ENCODE measurements around the gene TYR.
"Not testable (repeated sequence)": the region's sequence is repeated elsewhere in the genome, so short reads cannot be mapped to it uniquely, and the experiment has no call there.

The TYR gene

DNA sequence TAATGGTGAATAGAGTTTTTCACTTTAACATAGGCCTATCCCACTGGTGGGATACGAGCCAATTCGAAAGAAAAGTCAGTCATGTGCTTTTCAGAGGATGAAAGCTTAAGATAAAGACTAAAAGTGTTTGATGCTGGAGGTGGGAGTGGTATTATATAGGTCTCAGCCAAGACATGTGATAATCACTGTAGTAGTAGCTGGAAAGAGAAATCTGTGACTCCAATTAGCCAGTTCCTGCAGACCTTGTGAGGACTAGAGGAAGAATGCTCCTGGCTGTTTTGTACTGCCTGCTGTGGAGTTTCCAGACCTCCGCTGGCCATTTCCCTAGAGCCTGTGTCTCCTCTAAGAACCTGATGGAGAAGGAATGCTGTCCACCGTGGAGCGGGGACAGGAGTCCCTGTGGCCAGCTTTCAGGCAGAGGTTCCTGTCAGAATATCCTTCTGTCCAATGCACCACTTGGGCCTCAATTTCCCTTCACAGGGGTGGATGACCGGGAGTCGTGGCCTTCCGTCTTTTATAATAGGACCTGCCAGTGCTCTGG, at the start of gene TYR:
Gene TYR (plus strand): TSS at position 185 of the 541 bp plus-strand sequence. CDS start 79 bp downstream, at position 264.
- no peak for DNase-seq (ENCODE audit: low read depth in 2 of 3, low spot score in 1 of 3)

- DNase-seq (ENCODE audit: low read depth in 2 of 3, low spot score in 1 of 3) = no peak
Measured at GRCh38 chr11:89136606-89137005, 41.1 kb upstream of the TYR start.

GRCh38 chr11:89147229-89147628, 30.4 kb upstream of the TYR start:
- no peak for DNase-seq (ENCODE audit: low read depth in 2 of 3, low spot score in 1 of 3)

DNA sequence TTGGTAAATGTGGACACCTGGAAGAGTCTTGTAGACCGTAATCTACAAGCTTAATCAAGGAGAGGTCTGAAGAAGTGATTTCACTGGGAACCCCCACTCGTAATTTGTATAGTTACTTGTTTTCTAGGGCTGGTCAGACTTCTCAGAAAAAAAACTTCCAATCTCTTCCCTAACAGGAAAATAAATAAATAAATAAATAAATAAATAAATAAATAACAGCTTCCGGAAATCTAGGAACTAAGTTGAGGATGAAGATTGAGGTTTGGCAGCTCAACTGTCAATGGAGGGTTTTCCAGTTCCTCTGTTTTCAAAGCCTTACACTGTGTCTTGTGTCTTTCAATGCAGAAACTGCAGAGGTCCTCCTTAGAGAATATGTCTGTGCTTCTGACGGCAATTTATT, 17.7 kb upstream of the TYR start:
- DNase-seq (ENCODE audit: low read depth in 2 of 3, low spot score in 1 of 3) = no peak

DNA sequence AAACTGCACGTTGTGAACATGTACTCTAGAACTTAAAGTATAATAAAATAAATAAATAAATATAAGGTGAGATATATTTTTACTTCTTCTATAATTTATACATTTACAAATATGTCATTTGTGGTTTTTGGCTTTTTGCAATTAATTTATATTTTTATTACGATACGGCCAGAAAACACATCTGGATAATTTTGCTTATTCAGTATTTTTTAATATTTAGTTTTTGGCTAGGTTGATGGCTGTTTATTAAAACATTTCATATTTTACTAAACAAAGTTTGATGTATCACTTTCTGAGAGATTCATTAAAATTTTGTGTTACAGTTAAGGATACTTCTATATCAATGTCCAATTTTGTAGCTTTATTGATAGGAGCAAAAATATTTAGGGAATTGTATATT, 15.7 kb upstream of the TYR start:
- no peak for DNase-seq (ENCODE audit: low read depth in 2 of 3, low spot score in 1 of 3)

DNA sequence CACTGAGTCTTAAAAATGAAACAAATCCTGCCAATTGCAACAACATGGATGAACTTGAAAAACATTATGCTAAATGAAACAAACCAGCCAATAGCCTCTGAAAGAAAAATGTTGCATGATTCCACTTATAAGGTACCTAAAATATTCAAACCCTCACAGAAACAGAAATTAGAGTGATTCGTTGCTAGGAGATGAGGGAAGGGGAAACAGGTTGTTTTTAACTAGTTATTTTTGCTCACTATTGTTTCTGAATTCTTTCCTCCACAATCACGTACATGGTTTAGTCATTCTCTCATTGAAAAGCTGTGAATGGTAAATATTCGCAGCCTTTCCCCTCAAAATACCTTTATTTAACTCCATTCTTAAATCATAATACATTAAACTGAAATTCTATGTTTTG, 14.0 kb upstream of the TYR start:
- DNase-seq (ENCODE audit: low read depth in 2 of 3, low spot score in 1 of 3) = no peak

GRCh38 chr11:89168396-89168795, 9.3 kb upstream of the TYR start:
- DNase-seq (ENCODE audit: low read depth in 2 of 3, low spot score in 1 of 3) = no peak

DNA sequence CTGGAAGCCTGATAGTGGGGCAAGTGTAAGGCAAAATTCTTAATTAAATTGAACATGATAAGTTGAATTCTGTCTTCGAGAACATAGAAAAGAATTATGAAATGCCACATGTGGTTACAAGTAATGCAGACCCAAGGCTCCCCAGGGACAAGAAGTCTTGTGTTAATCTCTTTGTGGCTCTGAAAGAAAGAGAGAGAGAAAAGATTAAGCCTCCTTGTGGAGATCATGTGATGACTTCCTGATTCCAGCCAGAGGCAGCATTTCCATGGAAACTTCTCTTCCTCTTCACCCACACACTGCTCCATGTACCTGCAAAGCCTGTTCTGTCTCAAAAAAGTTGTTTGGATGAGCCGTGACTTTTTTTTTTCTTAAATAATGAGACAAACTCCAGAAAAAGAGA, 1.9 kb upstream of the TYR start:
- DNase-seq (ENCODE audit: low read depth in 2 of 3, low spot score in 1 of 3) = no peak

- DNase-seq (ENCODE audit: low read depth in 2 of 3, low spot score in 1 of 3) = no peak
Measured at GRCh38 chr11:89176938-89177337, 737 bp upstream of the TYR start.

GRCh38 chr11:89181111-89181510, 3.4 kb downstream of the TYR start:
- DNase-seq (ENCODE audit: low read depth in 2 of 3, low spot score in 1 of 3) = no peak

GRCh38 chr11:89182773-89183518, 5.3 kb downstream of the TYR start:
- DNase-seq (ENCODE audit: low read depth in 2 of 3, low spot score in 1 of 3) = no peak

DNA sequence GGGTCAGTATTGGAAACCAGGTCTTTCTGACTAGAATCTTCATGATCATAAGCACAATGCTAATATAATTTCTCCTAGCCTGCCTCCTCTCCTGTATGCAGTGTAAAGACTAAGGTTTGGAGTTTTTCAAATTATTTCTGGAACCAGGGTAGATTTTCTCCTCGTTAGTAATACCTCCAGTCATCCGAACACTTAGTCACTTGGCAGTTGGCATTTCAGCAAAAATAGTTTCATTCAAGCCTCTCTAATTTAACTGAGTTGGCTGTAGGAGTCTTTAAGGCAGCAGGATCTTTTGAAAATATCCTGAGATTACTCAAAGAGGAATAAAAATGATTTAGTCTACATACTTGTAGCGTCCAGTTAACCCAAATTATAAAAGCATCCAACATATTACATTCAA, 6.3 kb downstream of the TYR start:
- DNase-seq (ENCODE audit: low read depth in 2 of 3, low spot score in 1 of 3) = no peak

- DNase-seq (ENCODE audit: low read depth in 2 of 3, low spot score in 1 of 3) = no peak
Measured at GRCh38 chr11:89189776-89190175, 12.1 kb downstream of the TYR start.

- no peak for DNase-seq (ENCODE audit: low read depth in 2 of 3, low spot score in 1 of 3)
Measured at GRCh38 chr11:89201138-89201537, 23.5 kb downstream of the TYR start.

DNA sequence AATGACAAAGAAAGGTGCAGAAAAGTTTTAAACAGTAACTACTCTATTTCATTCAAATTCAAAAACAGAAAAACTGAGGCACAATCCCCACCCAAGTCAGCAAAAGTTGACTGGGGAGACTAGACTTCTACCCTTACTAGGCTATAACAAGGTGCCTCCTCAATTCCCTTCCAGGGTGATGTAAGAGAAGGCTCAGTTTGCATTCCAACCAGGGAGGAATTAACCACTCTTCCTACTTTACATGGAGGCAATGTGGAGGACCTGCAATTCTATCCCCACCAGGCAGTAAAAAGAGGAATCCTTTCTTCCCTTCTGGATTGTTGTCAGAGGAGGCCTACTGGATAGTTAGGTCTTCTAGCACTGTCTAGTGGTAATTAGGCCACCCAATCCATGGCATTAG, 26.1 kb downstream of the TYR start:
- DNase-seq (ENCODE audit: low read depth in 2 of 3, low spot score in 1 of 3) = no peak

GRCh38 chr11:89205378-89205777, 27.7 kb downstream of the TYR start:
- no peak for DNase-seq (ENCODE audit: low read depth in 2 of 3, low spot score in 1 of 3)

GRCh38 chr11:89220684-89221339, 43.1 kb downstream of the TYR start:
- no peak for DNase-seq (ENCODE audit: low read depth in 2 of 3, low spot score in 1 of 3)

- DNase-seq (ENCODE audit: low read depth in 2 of 3, low spot score in 1 of 3) = no peak
Measured at GRCh38 chr11:89235083-89235482, 57.4 kb downstream of the TYR start.

GRCh38 chr11:89235976-89236375, 58.3 kb downstream of the TYR start:
- no peak for DNase-seq (ENCODE audit: low read depth in 2 of 3, low spot score in 1 of 3)

- not testable (repeated sequence) for DNase-seq (ENCODE audit: low read depth in 2 of 3, low spot score in 1 of 3)
Measured at GRCh38 chr11:89247007-89247406, 69.3 kb downstream of the TYR start.

- no peak for DNase-seq (ENCODE audit: low read depth in 2 of 3, low spot score in 1 of 3)
Measured at GRCh38 chr11:89249196-89249595, 71.5 kb downstream of the TYR start.

DNA sequence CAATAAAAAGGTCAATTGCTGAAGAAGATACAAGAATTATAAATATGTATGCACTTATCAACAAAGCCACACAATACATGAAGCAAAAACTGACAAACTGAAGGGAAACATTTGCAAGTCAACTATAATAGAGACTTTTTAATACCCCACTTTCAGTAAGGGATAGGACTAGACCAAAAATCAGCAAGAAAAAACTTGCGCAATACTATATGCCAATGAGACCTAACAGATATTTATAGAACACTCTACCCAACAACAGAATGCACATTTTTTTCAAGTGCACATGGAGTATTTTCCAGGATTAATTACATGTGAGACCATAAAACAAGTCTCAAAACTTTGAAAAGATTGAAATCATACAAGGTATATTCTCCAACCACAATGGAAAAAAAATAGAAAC, 83.8 kb downstream of the TYR start:
- not testable (repeated sequence) for DNase-seq (ENCODE audit: low read depth in 2 of 3, low spot score in 1 of 3)
